Neural cell (in vitro differentiated cells): ENCODE results near the gene LPP.

Experiments used
- CTCF ChIP-seq: fragments of 450-650 bp; IDR thresholded peaks from 2 replicates; pipeline ENCODE4 v1.5.1; 2014; ENCODE audit warnings: antibody characterized with exemption, mild to moderate bottlenecking, moderate library complexity; ENCODE audit not compliant: poor library complexity, severe bottlenecking
- EP300 ChIP-seq: fragments of 450-650 bp; conservative IDR thresholded peaks from 2 replicates; pipeline ENCODE4 v1.6.1; 2014; ENCODE audit warnings: antibody characterized with exemption, mild to moderate bottlenecking, moderate library complexity; ENCODE audit not compliant: poor library complexity, severe bottlenecking
- SMC3 ChIP-seq: fragments of 450-650 bp; conservative IDR thresholded peaks from 2 replicates; pipeline ENCODE4 v1.6.1; 2014; ENCODE audit warnings: antibody characterized with exemption, mild to moderate bottlenecking, moderate library complexity; ENCODE audit not compliant: poor library complexity
- TAF1 ChIP-seq: IDR thresholded peaks from 2 replicates; pipeline ENCODE4 v1.6.1; 2012; ENCODE audit warnings: low read depth

GRCh38 chr3:188168186-188168585, 14.2 kb downstream of the LPP start:
- no peak for TF ChIP-seq TAF1
- no peak for TF ChIP-seq CTCF
- no peak for TF ChIP-seq SMC3
- TF ChIP-seq EP300, result no peak
